ENCODE data around the gene PLSCR4. TPM values are rescaled to one million over a fixed set of nuclear protein-coding genes. Genes with fewer than 3 reads are reported as not detected.

The PLSCR4 gene
- total and polyA plus RNA-seq, 2 of the 8 experiments (the other 6 are each of a cell fraction or from before 2014, with no cell fraction given): 1.8 to 2.9 TPM

GRCh38 chr3:146275476-146275875, 24.6 kb upstream of the PLSCR4 start (continued):
- TF ChIP-seq, protein P1, sequence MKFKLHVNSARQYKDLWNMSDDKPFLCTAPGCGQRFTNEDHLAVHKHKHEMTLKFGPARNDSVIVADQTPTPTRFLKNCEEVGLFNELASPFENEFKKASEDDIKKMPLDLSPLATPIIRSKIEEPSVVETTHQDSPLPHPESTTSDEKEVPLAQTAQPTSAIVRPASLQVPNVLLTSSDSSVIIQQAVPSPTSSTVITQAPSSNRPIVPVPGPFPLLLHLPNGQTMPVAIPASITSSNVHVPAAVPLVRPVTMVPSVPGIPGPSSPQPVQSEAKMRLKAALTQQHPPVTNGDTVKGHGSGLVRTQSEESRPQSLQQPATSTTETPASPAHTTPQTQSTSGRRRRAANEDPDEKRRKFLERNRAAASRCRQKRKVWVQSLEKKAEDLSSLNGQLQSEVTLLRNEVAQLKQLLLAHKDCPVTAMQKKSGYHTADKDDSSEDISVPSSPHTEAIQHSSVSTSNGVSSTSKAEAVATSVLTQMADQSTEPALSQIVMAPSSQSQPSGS (IDR thresholded peaks at IDR 0.05; ENCODE audit: low read length): no peak
- TF ChIP-seq SP4 (IDR thresholded peaks at IDR 0.05; ENCODE audit: low read length): no peak
- TF ChIP-seq TEAD4 (IDR thresholded peaks at IDR 0.05; ENCODE audit: low read depth, low read length): no peak
